GM13977 (cell line): ENCODE data around the gene FBXO21.
"Not testable (repeated sequence)": the region's sequence is repeated elsewhere in the genome, so short reads cannot be mapped to it uniquely, and the experiment has no call there.

Source experiments
- DNase-seq: peaks from one replicate; pipeline ENCODE4 v3.0.0; 2012; ENCODE audit warnings: low spot score
- CTCF ChIP-seq: IDR thresholded peaks from 2 replicates; pipeline ENCODE4 v1.5.1; 2012; ENCODE audit warnings: mild to moderate bottlenecking, control low read depth; ENCODE audit not compliant: insufficient read depth; ENCODE audit errors: extremely low read depth, missing control alignments
- in situ Hi-C: fragments of 300-500 bp; cut with MboI; formaldehyde crosslinking; loops from one replicate; pipeline ENCODE4 v1.12.0; 2022; ENCODE audit warnings: low sequenced_read_pairs, low pct_unique_long_range_greater_than_20kb, mixed read lengths, inconsistent platforms; ENCODE audit not compliant: unreplicated experiment

FBXO21 gene

GRCh38 chr12:117100851-117101673 is 89.2 kb downstream of the FBXO21 start:
- DNase-seq, result no peak
- in situ Hi-C loops, result loop anchor here (25.0 kb wide), 2 partner anchors 389 to 839 kb away; no protein-coding TSS in a partner anchor
- no peak for TF ChIP-seq CTCF

GRCh38 chr12:117100251-117100650 is 90.0 kb downstream of the FBXO21 start:
- in situ Hi-C loops, result loop anchor here (25.0 kb wide), 2 partner anchors 388 to 838 kb away; no protein-coding TSS in a partner anchor
- DNase-seq, result no peak
- TF ChIP-seq CTCF, result no peak

GRCh38 chr12:117098361-117099217 is 91.7 kb downstream of the FBXO21 start:
- TF ChIP-seq CTCF, result no peak
- in situ Hi-C loops, result no loop called here
- peak; percentile 75 for DNase-seq

- in situ Hi-C loops, result no loop called here
Observed at GRCh38 chr12:117098024-117098360, 92.3 kb downstream of the FBXO21 start.

GRCh38 chr12:117097159-117097558 is 93.1 kb downstream of the FBXO21 start:
- no peak for TF ChIP-seq CTCF
- no peak for DNase-seq
- in situ Hi-C loops, result no loop called here

More at GRCh38 chr12:117098024-117098360, 92.3 kb downstream of the FBXO21 start:
- TF ChIP-seq CTCF, result no peak
- no peak for DNase-seq

- DNase-seq, result no peak
- TF ChIP-seq CTCF, result no peak
- in situ Hi-C loops, result no loop called here
Observed at GRCh38 chr12:117096501-117097042, 93.7 kb downstream of the FBXO21 start.

- DNase-seq, in situ Hi-C loops: not testable (repeated sequence)
Observed at GRCh38 chr12:117095191-117095590, 95.1 kb downstream of the FBXO21 start.
